Measurements from ENCODE around the gene PDE3A.

GRCh38 chr12:20711846-20712245 is 343.5 kb downstream of the PDE3A start:
- TF ChIP-seq, protein P1, sequence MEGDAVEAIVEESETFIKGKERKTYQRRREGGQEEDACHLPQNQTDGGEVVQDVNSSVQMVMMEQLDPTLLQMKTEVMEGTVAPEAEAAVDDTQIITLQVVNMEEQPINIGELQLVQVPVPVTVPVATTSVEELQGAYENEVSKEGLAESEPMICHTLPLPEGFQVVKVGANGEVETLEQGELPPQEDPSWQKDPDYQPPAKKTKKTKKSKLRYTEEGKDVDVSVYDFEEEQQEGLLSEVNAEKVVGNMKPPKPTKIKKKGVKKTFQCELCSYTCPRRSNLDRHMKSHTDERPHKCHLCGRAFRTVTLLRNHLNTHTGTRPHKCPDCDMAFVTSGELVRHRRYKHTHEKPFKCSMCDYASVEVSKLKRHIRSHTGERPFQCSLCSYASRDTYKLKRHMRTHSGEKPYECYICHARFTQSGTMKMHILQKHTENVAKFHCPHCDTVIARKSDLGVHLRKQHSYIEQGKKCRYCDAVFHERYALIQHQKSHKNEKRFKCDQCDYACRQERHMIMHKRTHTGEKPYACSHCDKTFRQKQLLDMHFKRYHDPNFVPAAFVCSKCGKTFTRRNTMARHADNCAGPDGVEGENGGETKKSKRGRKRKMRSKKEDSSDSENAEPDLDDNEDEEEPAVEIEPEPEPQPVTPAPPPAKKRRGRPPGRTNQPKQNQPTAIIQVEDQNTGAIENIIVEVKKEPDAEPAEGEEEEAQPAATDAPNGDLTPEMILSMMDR (IDR thresholded peaks at IDR 0.05 in 4 of 5, conservative IDR thresholded peaks at IDR 0.05 in 1 of 5), result no peak
- TF ChIP-seq POLR2A (IDR thresholded peaks at IDR 0.05), result no peak

All from gastrocnemius medialis (tissue), 4 donors.